ENCODE results near the gene LSM2. TPM values are rescaled to one million over a fixed set of nuclear protein-coding genes. Genes with fewer than 3 reads are reported as not detected.
A peak's percentile ranks its signal among the peaks of the same experiment; 100 is the strongest.
"Not testable (repeated sequence)": the region's sequence is repeated elsewhere in the genome, so short reads cannot be mapped to it uniquely, and the experiment has no call there.

Gene LSM2
- polyA plus RNA-seq, 3 donors, result 26.0 to 41.0 (median 40.0) TPM

- intact Hi-C loops (cut with micrococcal nuclease), result no loop called here
- Mint-ChIP-seq H3K27ac (peak overlapping the region in 5 of 7 donors; percentile 37 to 66 (median 63)), H3K4me3 (peak overlapping the region in 1 of 2 donors; percentile 13), H3K9me3 (peaks cover 0 to 2% (median 0%) of the 10 kb centered on the region in 7 donors), H3K36me3 (peaks cover 0 to 8% of the 10 kb centered on the region in 2 donors), H3K4me1 (peaks cover 59% of the 10 kb centered on the region), H3K27me3 (ENCODE audit: low read depth in 3 of 3) (peaks cover 0 to 4% (median 0%) of the 10 kb centered on the region in 3 donors)
- Histone ChIP-seq H3K79me2 (ENCODE audit: insufficient read depth, low read length) (peaks cover 52% of the 10 kb centered on the region), H3K4me2 (replicated peaks; ENCODE audit: extremely low read depth, low read length, poor library complexity, severe bottlenecking) (no peak overlapping the region), H3K4me3 (replicated peaks in 1 of 3; ENCODE audit: low read depth in 2 of 3, low read length in 3 of 3) (no peak overlapping the region), H3K4me1 (ENCODE audit: control insufficient read depth in 1 of 2, insufficient read depth in 2 of 2, low read length in 2 of 2) (peaks cover 60 to 75% of the 10 kb centered on the region in 2 donors), H3K27me3 (ENCODE audit: control insufficient read depth in 2 of 2, insufficient read depth in 2 of 2, low read length in 2 of 2) (no peaks in the 10 kb centered on the region), H3K9ac (ENCODE audit: insufficient read depth, low read length, poor library complexity, severe bottlenecking) (no peak overlapping the region), H2AFZ (ENCODE audit: insufficient read depth, low read depth, low read length, poor library complexity, severe bottlenecking) (no peak overlapping the region), H4K20me1 (ENCODE audit: insufficient read depth, low read length) (no peaks in the 10 kb centered on the region), H3K9me3 (replicated peaks in 1 of 2; ENCODE audit: control insufficient read depth in 1 of 2, insufficient read depth in 1 of 2, low read length in 2 of 2) (no peaks in the 10 kb centered on the region), H3K27ac (ENCODE audit: low read depth in 1 of 2, low read length in 2 of 2) (no peak overlapping the region), H3K36me3 (replicated peaks in 1 of 2; ENCODE audit: control insufficient read depth in 1 of 2, insufficient read depth in 2 of 2, low read length in 2 of 2) (no peaks in the 10 kb centered on the region)
- TF ChIP-seq CTCF (IDR thresholded peaks at IDR 0.05), result no peak
- no peak for DNase-seq
These were observed 13.1 kb upstream of the LSM2 start for GRCh38 chr6:31819871-31820299.

- peaks cover 61% of the 10 kb centered on the region for H3K4me1 Mint-ChIP-seq
- DNase-seq; intact Hi-C loops (cut with micrococcal nuclease); H3K36me3 Mint-ChIP-seq; H3K36me3 ChIP-seq (replicated peaks in 1 of 2; ENCODE audit: control insufficient read depth in 1 of 2, insufficient read depth in 2 of 2, low read length in 2 of 2); H3K27me3 Mint-ChIP-seq (ENCODE audit: low read depth in 3 of 3); H3K9me3 ChIP-seq (replicated peaks in 1 of 2; ENCODE audit: control insufficient read depth in 1 of 2, insufficient read depth in 1 of 2, low read length in 2 of 2); H4K20me1 ChIP-seq (ENCODE audit: insufficient read depth, low read length); H3K27me3 ChIP-seq (ENCODE audit: control insufficient read depth in 2 of 2, insufficient read depth in 2 of 2, low read length in 2 of 2); H3K9me3 Mint-ChIP-seq: not testable (repeated sequence)
- Histone ChIP-seq H3K79me2 (ENCODE audit: insufficient read depth, low read length) (peaks cover 60% of the 10 kb centered on the region), H2AFZ (ENCODE audit: insufficient read depth, low read depth, low read length, poor library complexity, severe bottlenecking) (peak overlapping the region; percentile 48), H3K4me3 (replicated peaks in 1 of 3; ENCODE audit: low read depth in 2 of 3, low read length in 3 of 3) (peak overlapping the region; percentile 61 to 89 (median 86)), H3K9ac (ENCODE audit: insufficient read depth, low read length, poor library complexity, severe bottlenecking) (peak overlapping the region; percentile 64), H3K4me2 (replicated peaks; ENCODE audit: extremely low read depth, low read length, poor library complexity, severe bottlenecking) (peak overlapping the region; percentile 76), H3K27ac (ENCODE audit: low read depth in 1 of 2, low read length in 2 of 2) (peak overlapping the region; percentile 66 to 77), H3K4me1 (ENCODE audit: control insufficient read depth in 1 of 2, insufficient read depth in 2 of 2, low read length in 2 of 2) (peaks cover 55 to 72% of the 10 kb centered on the region in 2 donors)
- H3K4me3 Mint-ChIP-seq, result peak overlapping the region; percentile 82 to 92
- peak overlapping the region; percentile 77 to 90 (median 87) for H3K27ac Mint-ChIP-seq
- WGBS (ENCODE audit: insufficient coverage), result 0% methylated on average over 1 of the region's 8 CpGs
These were observed 11.3 kb upstream of the LSM2 start for GRCh38 chr6:31817929-31818511.

- peak overlapping the region; percentile 64 for H3K9ac ChIP-seq (ENCODE audit: insufficient read depth, low read length, poor library complexity, severe bottlenecking)
- intact Hi-C loops (cut with micrococcal nuclease); H3K27me3 ChIP-seq (ENCODE audit: control insufficient read depth in 2 of 2, insufficient read depth in 2 of 2, low read length in 2 of 2); H3K36me3 ChIP-seq (replicated peaks in 1 of 2; ENCODE audit: control insufficient read depth in 1 of 2, insufficient read depth in 2 of 2, low read length in 2 of 2); H4K20me1 ChIP-seq (ENCODE audit: insufficient read depth, low read length); H3K9me3 ChIP-seq (replicated peaks in 1 of 2; ENCODE audit: control insufficient read depth in 1 of 2, insufficient read depth in 1 of 2, low read length in 2 of 2); H3K27me3 Mint-ChIP-seq (ENCODE audit: low read depth in 3 of 3); H3K9me3 Mint-ChIP-seq: not testable (repeated sequence)
- WGBS (ENCODE audit: insufficient coverage), result 1% methylated on average over 8 of the region's 37 CpGs
- H2AFZ ChIP-seq (ENCODE audit: insufficient read depth, low read depth, low read length, poor library complexity, severe bottlenecking), result peak overlapping the region; percentile 48
- peak in 2 of 3 donors; percentile 44 to 50 for DNase-seq
- Mint-ChIP-seq H3K27ac (peak overlapping the region; percentile 77 to 90 (median 87)), H3K4me1 (peaks cover 61% of the 10 kb centered on the region), H3K4me3 (peak overlapping the region; percentile 82 to 92), H3K36me3 (peaks cover 0 to 12% of the 10 kb centered on the region in 2 donors)
- peak overlapping the region; percentile 66 to 77 for H3K27ac ChIP-seq (ENCODE audit: low read depth in 1 of 2, low read length in 2 of 2)
- peak overlapping the region; percentile 61 to 89 (median 86) for H3K4me3 ChIP-seq (replicated peaks in 1 of 3; ENCODE audit: low read depth in 2 of 3, low read length in 3 of 3)
- H3K4me1 ChIP-seq (ENCODE audit: control insufficient read depth in 1 of 2, insufficient read depth in 2 of 2, low read length in 2 of 2), result peaks cover 54 to 72% of the 10 kb centered on the region in 2 donors
- peaks cover 65% of the 10 kb centered on the region for H3K79me2 ChIP-seq (ENCODE audit: insufficient read depth, low read length)
- H3K4me2 ChIP-seq (replicated peaks; ENCODE audit: extremely low read depth, low read length, poor library complexity, severe bottlenecking), result peak overlapping the region; percentile 76
These were observed 10.6 kb upstream of the LSM2 start for GRCh38 chr6:31817133-31817928.

Measured in CD14-positive monocyte (primary cell).